H1 (cell line): ENCODE measurements around the gene CLCA1. TPM values are rescaled to one million over a fixed set of nuclear protein-coding genes. Genes with fewer than 3 reads are reported as not detected.

Experiments used
- CTCF ChIA-PET: fragments of 300-600 bp; sonication (Branson Sonifier 250); formaldehyde crosslinking; loops from one replicate; lab custom pipeline; 2021; ENCODE audit not compliant: partially characterized antibody; lab: Charles Lee
- POLR2A ChIA-PET: fragments of 300-600 bp; sonication (Branson Sonifier 250); formaldehyde crosslinking; loops from one replicate; lab custom pipeline; 2021; ENCODE audit warnings: inconsistent platforms; ENCODE audit not compliant: partially characterized antibody; lab: Charles Lee
- DNase-seq, 2 experiments: peaks; one replicate each; pipeline versions ENCODE4 v3.0.0 to v3.0.0-alpha.2; 2010 to 2022; ENCODE audit warnings: low spot score in 2 of 2, low read depth in 1 of 2, mixed read lengths in 1 of 2
- FAIRE-seq: peaks from 2 replicates; lab custom pipeline; 2011; peaks lifted over from hg19 to GRCh38; lab: Jason Lieb, UNC
- H2AFZ ChIP-seq: 2 replicates; pipeline ENCODE4 v1.8.1; 2012; ENCODE audit warnings: low read length, inconsistent platforms
- H2AK5ac ChIP-seq: 2 replicates; pipeline ENCODE4 v1.6.1; 2013; ENCODE audit warnings: low read depth, low read length
- H2BK120ac ChIP-seq: replicated peaks from 2 replicates; pipeline ENCODE3; 2013; ENCODE audit warnings: low read depth, low read length, inconsistent platforms
- H2BK12ac ChIP-seq: 2 replicates; pipeline ENCODE4 v1.6.1; 2013; ENCODE audit warnings: low read depth, low read length
- H2BK15ac ChIP-seq: 2 replicates; pipeline ENCODE4 v1.6.1; 2013; ENCODE audit warnings: low read length
- H2BK20ac ChIP-seq: 2 replicates; pipeline ENCODE4 v1.6.1; 2013; ENCODE audit warnings: low read length
- H2BK5ac ChIP-seq: 2 replicates; pipeline ENCODE4 v1.6.1; 2013; ENCODE audit warnings: low read depth, low read length
- H3K14ac ChIP-seq: 2 replicates; pipeline ENCODE4 v1.6.1; 2013; ENCODE audit warnings: inconsistent platforms; ENCODE audit not compliant: insufficient read length
- H3K18ac ChIP-seq: 2 replicates; pipeline ENCODE4 v1.6.1; 2013; ENCODE audit warnings: low read length; ENCODE audit errors: extremely low read depth
- H3K23ac ChIP-seq: 2 replicates; pipeline ENCODE4 v1.6.1; 2013; ENCODE audit warnings: inconsistent platforms; ENCODE audit not compliant: insufficient read length
- H3K23me2 ChIP-seq: 2 replicates; pipeline ENCODE4 v1.6.1; 2013; ENCODE audit warnings: low read depth, low read length
- H3K27ac ChIP-seq: 2 replicates; pipeline ENCODE4 v1.6.1; 2011; ENCODE audit warnings: low read depth, low read length, inconsistent platforms
- H3K27me3 ChIP-seq, 4 experiments: replicated peaks in 1 of 4; 1 replicate in 1 of 4; 2 replicates in 3 of 4; pipeline versions ENCODE4 v1.6.1 to v1.8.1; 2011 to 2013; ENCODE audit warnings: low read length in 3 of 4, mild to moderate bottlenecking in 3 of 4, inconsistent platforms in 2 of 4, mixed read lengths in 2 of 4, moderate library complexity in 1 of 4; ENCODE audit not compliant: control insufficient read depth in 3 of 4, insufficient read depth in 3 of 4; ENCODE audit errors: extremely low read depth in 1 of 4
- H3K36me3 ChIP-seq, 4 experiments: 2 replicates each; pipeline versions ENCODE4 v1.6.1 to v1.8.1; 2011 to 2013; ENCODE audit warnings: mild to moderate bottlenecking in 4 of 4, low read length in 3 of 4, moderate library complexity in 2 of 4, control low read depth in 1 of 4, inconsistent platforms in 1 of 4; ENCODE audit not compliant: insufficient read depth in 4 of 4, control insufficient read depth in 2 of 4
- H3K4ac ChIP-seq: replicated peaks from 2 replicates; pipeline ENCODE3; 2013; ENCODE audit warnings: low read length, low read depth, mixed read lengths, inconsistent platforms; ENCODE audit not compliant: insufficient read length
- H3K4me1 ChIP-seq, 4 experiments: replicated peaks in 1 of 4; 1 replicate in 1 of 4; 2 replicates in 3 of 4; pipeline versions ENCODE4 v1.6.1 to v1.8.1; 2011 to 2013; ENCODE audit warnings: low read length in 3 of 4, inconsistent platforms in 2 of 4, mixed read lengths in 1 of 4; ENCODE audit not compliant: insufficient read depth in 4 of 4, control insufficient read depth in 3 of 4
- H3K4me2 ChIP-seq, 2 experiments: 2 replicates each; pipeline versions ENCODE4 v1.6.1 to v1.8.1; 2011 to 2013; ENCODE audit warnings: low read depth in 2 of 2, low read length in 2 of 2, control low read depth in 1 of 2, inconsistent platforms in 1 of 2, mild to moderate bottlenecking in 1 of 2; ENCODE audit not compliant: insufficient read depth in 1 of 2
- H3K4me3 ChIP-seq, 4 experiments: fragments of 200-600, 300-600 bp in 1 of 4; sonication (generic), shearing (Covaris generic), sonication (Bioruptor Twin) in 1 of 4; 2 replicates each; pipeline versions ENCODE4 v1.5.1 to v1.8.1; 2011 to 2016; ENCODE audit warnings: low read length in 4 of 4, low read depth in 3 of 4, control low read depth in 2 of 4, inconsistent platforms in 2 of 4, mild to moderate bottlenecking in 2 of 4, mixed read lengths in 1 of 4, moderate library complexity in 1 of 4; ENCODE audit not compliant: insufficient read depth in 2 of 4; ENCODE audit errors: extremely low read depth in 1 of 4
- H3K56ac ChIP-seq: replicated peaks from 2 replicates; pipeline ENCODE3; 2013; ENCODE audit warnings: low read depth, mild to moderate bottlenecking, mixed read lengths, low read length, inconsistent platforms; ENCODE audit not compliant: insufficient read length
- H3K79me1 ChIP-seq: 2 replicates; pipeline ENCODE4 v1.6.1; 2013; ENCODE audit warnings: low read depth, low read length, control low read depth
- H3K79me2 ChIP-seq, 2 experiments: 2 replicates each; pipeline versions ENCODE4 v1.6.1 to v1.8.1; 2012 to 2013; ENCODE audit warnings: low read length in 2 of 2, mild to moderate bottlenecking in 2 of 2, inconsistent platforms in 1 of 2; ENCODE audit not compliant: insufficient read depth in 2 of 2, control insufficient read depth in 1 of 2
- H3K9ac ChIP-seq, 4 experiments: replicated peaks in 1 of 4; 1 replicate in 1 of 4; 2 replicates in 3 of 4; pipeline versions ENCODE4 v1.6.1 to v1.8.1; 2011 to 2013; ENCODE audit warnings: low read depth in 3 of 4, low read length in 3 of 4, control low read depth in 2 of 4, mild to moderate bottlenecking in 2 of 4, moderate library complexity in 2 of 4, inconsistent platforms in 1 of 4; ENCODE audit errors: extremely low read depth in 1 of 4
- H3K9me3 ChIP-seq, 2 experiments: 2 replicates each; pipeline versions ENCODE4 v1.6.1 to v1.8.1; 2012 to 2013; ENCODE audit warnings: mild to moderate bottlenecking in 2 of 2, moderate library complexity in 2 of 2, control low read depth in 1 of 2, inconsistent platforms in 1 of 2, low read depth in 1 of 2, low read length in 1 of 2, mixed read lengths in 1 of 2; ENCODE audit not compliant: insufficient read depth in 2 of 2
- H4K20me1 ChIP-seq, 2 experiments: replicated peaks in 1 of 2; 2 replicates each; pipeline versions ENCODE3 to v1.8.1; 2011 to 2013; ENCODE audit warnings: inconsistent platforms in 2 of 2, low read length in 2 of 2, mild to moderate bottlenecking in 1 of 2; ENCODE audit not compliant: insufficient read depth in 2 of 2, control insufficient read depth in 1 of 2
- H4K5ac ChIP-seq: 2 replicates; pipeline ENCODE4 v1.6.1; 2013; ENCODE audit warnings: low read length, low read depth, mixed read lengths, inconsistent platforms; ENCODE audit not compliant: insufficient read length
- H4K8ac ChIP-seq: 2 replicates; pipeline ENCODE4 v1.8.0; 2013; ENCODE audit warnings: mild to moderate bottlenecking, moderate library complexity, low read length, inconsistent platforms; ENCODE audit not compliant: insufficient read depth; ENCODE audit errors: extremely low read depth
- H4K91ac ChIP-seq: replicated peaks from 2 replicates; pipeline ENCODE3; 2013; ENCODE audit warnings: low read length, mixed read lengths, inconsistent platforms; ENCODE audit not compliant: insufficient read length
- JUND ChIP-seq: IDR thresholded peaks from 2 replicates; pipeline ENCODE4 v1.6.1; 2011; ENCODE audit warnings: mild to moderate bottlenecking, improper control_type of control experiment, low read length
- RAD21 ChIP-seq, 2 experiments: IDR thresholded peaks in 1 of 2; conservative IDR thresholded peaks in 1 of 2; 2 replicates each; pipeline ENCODE4 v1.6.1; 2011; ENCODE audit warnings: low read depth in 2 of 2, low read length in 2 of 2, improper control_type of control experiment in 1 of 2, inconsistent platforms in 1 of 2, mild to moderate bottlenecking in 1 of 2, moderate library complexity in 1 of 2
- WGBS, 2 experiments: shearing (Covaris generic) in 1 of 2; methylation state at CpG; one replicate each; pipeline versions ENCODE4 v1.1.6 to v1.1.7; 2013 to 2015; ENCODE audit warnings: low lambda C conversion rate in 2 of 2, mixed read lengths in 2 of 2, inconsistent platforms in 1 of 2, low coverage in 1 of 2, missing lambda C conversion rate in 1 of 2; ENCODE audit not compliant: insufficient replicate concordance in 2 of 2, insufficient coverage in 1 of 2, insufficient read length in 1 of 2; ENCODE audit errors: extremely low coverage in 1 of 2, missing lambda C conversion rate in 1 of 2; 5-methylcytosine and 5-hydroxymethylcytosine counted together
- polyA plus RNA-seq, 7 experiments: library from polyadenylated mRNA; depleted of rRNA in 3 of 7; stranded (reverse) in 5 of 7; unstranded in 2 of 7; fragments of >200 nt in 5 of 7; fragments of 200-250 nt in 2 of 7; gene quantifications; 1 replicate in 5 of 7; 2 replicates in 1 of 7; 4 replicates in 1 of 7; pipeline versions ENCODE4 v1.2.1 to v1.2.3, GENCODE V29; 2011 to 2013; ENCODE audit warnings: missing spikeins in 2 of 7, mixed read lengths in 2 of 7
- total RNA-seq: library from RNA; stranded (reverse); fragmentation: NEBNext Ultra II Directional; extraction: Animal tissue kit (Norgen Biotek cat#: 25700); gene quantifications from 2 replicates; pipeline ENCODE4 v1.2.1, GENCODE V29; 2021
- TF ChIP-seq, protein P1 (sequence below), 3 experiments: IDR thresholded peaks; 1 replicate in 2 of 3; 2 replicates in 1 of 3; pipeline versions ENCODE4 v1.5.1 to v1.6.1; 2011; ENCODE audit warnings: low read length in 3 of 3, mild to moderate bottlenecking in 3 of 3, inconsistent platforms in 2 of 3, low read depth in 1 of 3, moderate library complexity in 1 of 3; ENCODE audit not compliant: insufficient read depth in 1 of 3; ENCODE audit errors: control extremely low read depth in 1 of 3

CLCA1 gene
- total and polyA plus RNA-seq, 2 of the 8 experiments (the other 6 are each of a cell fraction or from before 2014, with no cell fraction given), result not detected

GRCh38 chr1:86507935-86508582 lies 39.3 kb downstream of the CLCA1 start:
- Histone ChIP-seq H3K9ac (no peak overlapping the region), H3K79me1 (no peaks in the 10 kb centered on the region), H2BK120ac (no peak overlapping the region), H3K4me2 (no peak overlapping the region; a peak in 1 of 4 replicates), H2BK20ac (no peak overlapping the region), H3K14ac (no peak overlapping the region), H3K4ac (no peak overlapping the region), H4K5ac (no peak overlapping the region), H3K4me3 (no peak overlapping the region; a peak in 1 of 8 replicates), H4K8ac (no peak overlapping the region), H2BK5ac (no peak overlapping the region), H3K36me3 (no peaks in the 10 kb centered on the region), H3K56ac (no peak overlapping the region), H2AFZ (peak overlapping the region; percentile 86), H3K23ac (no peak overlapping the region), H2BK12ac (no peak overlapping the region), H4K91ac (no peak overlapping the region), H3K18ac (no peak overlapping the region), H4K20me1 (no peaks in the 10 kb centered on the region), H3K23me2 (no peaks in the 10 kb centered on the region), H3K9me3 (no peaks in the 10 kb centered on the region), H3K27me3 (no peaks in the 10 kb centered on the region; a peak in 1 of 7 replicates), H3K27ac (no peak overlapping the region), H2AK5ac (no peak overlapping the region), H3K79me2 (no peaks in the 10 kb centered on the region), H3K4me1 (peaks cover 12 to 16% (median 14%) of the 10 kb centered on the region in 4 experiments), H2BK15ac (no peak overlapping the region)
- DNase-seq (no peak), FAIRE-seq (peak; percentile 93)
- POLR2A ChIA-PET, result interaction anchor here (1.2 kb wide), 1 partner anchor 242 kb away, joined by 3 read pairs; no protein-coding TSS in a partner anchor
- WGBS, 2 experiments, result 51% methylated on average over 13 of the region's 13 CpGs; no CpG with 5 or more reads in 1 of the 2 experiments
- TF ChIP-seq, protein P1, sequence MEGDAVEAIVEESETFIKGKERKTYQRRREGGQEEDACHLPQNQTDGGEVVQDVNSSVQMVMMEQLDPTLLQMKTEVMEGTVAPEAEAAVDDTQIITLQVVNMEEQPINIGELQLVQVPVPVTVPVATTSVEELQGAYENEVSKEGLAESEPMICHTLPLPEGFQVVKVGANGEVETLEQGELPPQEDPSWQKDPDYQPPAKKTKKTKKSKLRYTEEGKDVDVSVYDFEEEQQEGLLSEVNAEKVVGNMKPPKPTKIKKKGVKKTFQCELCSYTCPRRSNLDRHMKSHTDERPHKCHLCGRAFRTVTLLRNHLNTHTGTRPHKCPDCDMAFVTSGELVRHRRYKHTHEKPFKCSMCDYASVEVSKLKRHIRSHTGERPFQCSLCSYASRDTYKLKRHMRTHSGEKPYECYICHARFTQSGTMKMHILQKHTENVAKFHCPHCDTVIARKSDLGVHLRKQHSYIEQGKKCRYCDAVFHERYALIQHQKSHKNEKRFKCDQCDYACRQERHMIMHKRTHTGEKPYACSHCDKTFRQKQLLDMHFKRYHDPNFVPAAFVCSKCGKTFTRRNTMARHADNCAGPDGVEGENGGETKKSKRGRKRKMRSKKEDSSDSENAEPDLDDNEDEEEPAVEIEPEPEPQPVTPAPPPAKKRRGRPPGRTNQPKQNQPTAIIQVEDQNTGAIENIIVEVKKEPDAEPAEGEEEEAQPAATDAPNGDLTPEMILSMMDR (IDR thresholded peaks at IDR 0.05; ENCODE audit: control extremely low read depth in 1 of 3, insufficient read depth in 1 of 3, low read depth in 1 of 3, low read length in 3 of 3), result peak in 2 of 3 experiments; percentile 58 to 59; a peak in 3 of 4 replicates
- TF ChIP-seq JUND (no peak), RAD21 (IDR thresholded peaks at IDR 0.05 in 1 of 2, conservative IDR thresholded peaks at IDR 0.05 in 1 of 2; ENCODE audit: low read depth in 2 of 2, low read length in 2 of 2) (peak; percentile 58 to 66)
- CTCF ChIA-PET, result interaction anchor here (0.5 to 8.1 kb wide), 31 partner anchors 7 to 467 kb away, joined by 3 to 79 read pairs (median 3); no protein-coding TSS in a partner anchor
